Measurements from ENCODE around the gene GOLGA3. TPM values are rescaled to one million over a fixed set of nuclear protein-coding genes. Genes with fewer than 3 reads are reported as not detected.

The GOLGA3 gene
- total RNA-seq, 2 experiments from 2014 or later = 52.2 to 55.6 TPM

DNA sequence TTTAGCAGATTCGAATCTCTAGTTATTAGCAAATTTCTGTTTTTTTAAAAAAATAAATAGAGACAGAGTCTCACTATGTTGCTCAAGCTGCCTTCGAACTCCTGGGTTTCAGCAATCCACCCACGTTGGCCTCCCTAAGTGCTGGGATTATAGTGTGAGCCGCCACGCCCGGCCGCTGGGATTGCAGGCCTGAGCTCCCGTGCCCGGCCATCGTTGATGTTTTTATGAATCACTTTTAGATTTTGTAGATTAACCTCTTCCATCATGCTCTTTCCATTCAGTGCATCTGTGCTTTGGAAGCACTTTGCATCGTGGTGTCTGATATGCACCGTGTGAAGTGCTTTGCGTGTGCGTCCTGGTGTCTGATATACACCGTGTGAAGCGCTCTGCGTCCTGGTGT is 97.1 kb downstream of the GOLGA3 start:
- Mint-ChIP-seq H3K27ac (no peak overlapping the region), H3K36me3 (ENCODE audit: low read depth) (peaks cover 84% of the 10 kb centered on the region), H3K9me3 (no peaks in the 10 kb centered on the region), H3K4me3 (no peak overlapping the region), H3K27me3 (no peaks in the 10 kb centered on the region), H3K4me1 (ENCODE audit: low read depth) (no peaks in the 10 kb centered on the region)
- no peak for DNase-seq
- POLR2A ChIA-PET = interaction anchor here (0.8 to 0.9 kb wide), 3 partner anchors 10 to 76 kb away, joined by 3 to 6 read pairs (median 4); partner anchors contain the start of gene PGAM5
- no peak for ATAC-seq
- intact Hi-C loops (cut with micrococcal nuclease) = no loop called here
- CTCF ChIA-PET = interaction anchor here (0.6 kb wide), 1 partner anchor 14 kb away, joined by 3 read pairs; no protein-coding TSS in a partner anchor
- TF ChIP-seq, protein P1, sequence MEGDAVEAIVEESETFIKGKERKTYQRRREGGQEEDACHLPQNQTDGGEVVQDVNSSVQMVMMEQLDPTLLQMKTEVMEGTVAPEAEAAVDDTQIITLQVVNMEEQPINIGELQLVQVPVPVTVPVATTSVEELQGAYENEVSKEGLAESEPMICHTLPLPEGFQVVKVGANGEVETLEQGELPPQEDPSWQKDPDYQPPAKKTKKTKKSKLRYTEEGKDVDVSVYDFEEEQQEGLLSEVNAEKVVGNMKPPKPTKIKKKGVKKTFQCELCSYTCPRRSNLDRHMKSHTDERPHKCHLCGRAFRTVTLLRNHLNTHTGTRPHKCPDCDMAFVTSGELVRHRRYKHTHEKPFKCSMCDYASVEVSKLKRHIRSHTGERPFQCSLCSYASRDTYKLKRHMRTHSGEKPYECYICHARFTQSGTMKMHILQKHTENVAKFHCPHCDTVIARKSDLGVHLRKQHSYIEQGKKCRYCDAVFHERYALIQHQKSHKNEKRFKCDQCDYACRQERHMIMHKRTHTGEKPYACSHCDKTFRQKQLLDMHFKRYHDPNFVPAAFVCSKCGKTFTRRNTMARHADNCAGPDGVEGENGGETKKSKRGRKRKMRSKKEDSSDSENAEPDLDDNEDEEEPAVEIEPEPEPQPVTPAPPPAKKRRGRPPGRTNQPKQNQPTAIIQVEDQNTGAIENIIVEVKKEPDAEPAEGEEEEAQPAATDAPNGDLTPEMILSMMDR (IDR thresholded peaks at IDR 0.05) = no peak

DNA sequence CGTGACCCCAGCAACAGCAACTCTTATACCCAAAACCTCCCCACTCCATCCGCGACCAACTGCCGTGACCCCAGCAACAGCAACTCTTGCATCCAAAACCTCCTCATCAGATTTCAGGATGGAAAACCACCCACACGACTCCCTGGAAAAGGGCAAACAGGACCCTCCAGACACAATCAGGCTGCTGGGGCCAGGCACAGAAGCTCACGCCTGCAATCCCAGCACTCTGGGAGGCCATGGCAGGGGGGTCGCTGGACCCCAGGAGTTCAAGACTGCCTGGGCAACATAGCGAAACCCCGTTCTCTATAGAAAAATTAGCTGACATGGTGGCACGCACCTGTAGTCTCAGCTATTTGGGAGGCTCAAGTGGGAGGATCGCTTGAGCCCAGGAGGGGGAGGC is 98.3 kb downstream of the GOLGA3 start:
- no peaks in the 10 kb centered on the region for H3K27me3 Mint-ChIP-seq
- ATAC-seq (no peak), DNase-seq (no peak)
- H3K4me1 Mint-ChIP-seq (ENCODE audit: low read depth) = no peaks in the 10 kb centered on the region
- ChIA-PET CTCF (no interaction called here), POLR2A (interaction anchor here (1.5 kb wide), 1 partner anchor 21 kb away, joined by 5 read pairs; no protein-coding TSS in a partner anchor)
- H3K36me3 Mint-ChIP-seq (ENCODE audit: low read depth) = peaks cover 83% of the 10 kb centered on the region
- no peak overlapping the region for H3K4me3 Mint-ChIP-seq
- H3K9me3 Mint-ChIP-seq = no peaks in the 10 kb centered on the region
- TF ChIP-seq, protein P1 (IDR thresholded peaks at IDR 0.05) = no peak
- no peak overlapping the region for H3K27ac Mint-ChIP-seq
- intact Hi-C loops (cut with micrococcal nuclease) = no loop called here

DNA sequence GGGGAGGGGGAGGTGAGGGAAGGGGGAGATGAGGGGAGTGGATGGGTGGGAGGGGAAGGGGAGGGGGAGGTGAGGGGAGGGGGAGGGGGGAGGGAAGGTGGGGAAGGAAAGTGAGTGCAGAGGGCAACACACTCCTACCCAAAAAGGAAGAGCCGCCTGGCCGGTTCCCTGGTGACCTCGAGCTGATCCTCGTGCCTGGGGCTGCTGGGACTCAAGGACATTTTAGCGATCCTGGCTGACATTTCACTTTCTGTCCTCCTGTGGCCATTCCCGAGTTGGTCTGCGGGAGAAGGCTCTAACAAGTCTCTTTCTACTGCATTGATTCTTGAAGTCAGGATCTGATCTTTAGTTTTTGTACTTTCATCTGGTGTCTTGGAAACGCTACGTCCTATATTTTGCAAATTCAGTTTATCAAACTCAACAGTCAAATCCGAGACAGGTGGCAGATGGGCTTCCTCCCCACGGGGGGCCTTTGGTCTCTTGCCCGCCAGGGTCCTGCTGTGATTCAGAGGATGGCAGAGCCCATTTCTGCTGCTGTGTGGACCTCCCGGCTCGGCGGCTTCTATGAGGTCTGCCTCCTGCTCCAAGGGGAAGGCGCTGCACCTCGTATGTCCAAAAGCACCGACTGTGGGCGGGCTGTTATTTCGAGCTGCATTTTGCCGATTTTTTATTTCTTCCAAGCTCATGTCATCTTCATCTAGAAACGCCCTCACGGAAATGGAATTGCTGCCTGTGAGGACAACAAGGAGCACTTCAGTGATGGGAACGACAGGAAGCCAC is 98.9 kb downstream of the GOLGA3 start:
- Mint-ChIP-seq H3K27me3 (no peaks in the 10 kb centered on the region), H3K4me1 (ENCODE audit: low read depth) (no peaks in the 10 kb centered on the region), H3K9me3 (no peaks in the 10 kb centered on the region), H3K36me3 (ENCODE audit: low read depth) (peaks cover 81% of the 10 kb centered on the region), H3K4me3 (no peak overlapping the region), H3K27ac (no peak overlapping the region)
- intact Hi-C loops (cut with micrococcal nuclease) = no loop called here
- no peak for ATAC-seq
- CTCF ChIA-PET = no interaction called here
- no peak for DNase-seq
- TF ChIP-seq, protein P1 (IDR thresholded peaks at IDR 0.05) = no peak
- POLR2A ChIA-PET = interaction anchor here (1.3 to 1.5 kb wide), 2 partner anchors 15 to 22 kb away, joined by 3 to 5 read pairs; no protein-coding TSS in a partner anchor

GRCh38 chr12:132728502-132728901 is 100.2 kb downstream of the GOLGA3 start:
- H3K4me1 Mint-ChIP-seq (ENCODE audit: low read depth) = no peaks in the 10 kb centered on the region
- H3K9me3 Mint-ChIP-seq = no peaks in the 10 kb centered on the region
- POLR2A ChIA-PET = no interaction called here
- DNase-seq (no peak), ATAC-seq (no peak)
- no peaks in the 10 kb centered on the region for H3K27me3 Mint-ChIP-seq
- H3K36me3 Mint-ChIP-seq (ENCODE audit: low read depth) = peaks cover 77% of the 10 kb centered on the region
- H3K4me3 Mint-ChIP-seq = no peak overlapping the region
- TF ChIP-seq, protein P1 (IDR thresholded peaks at IDR 0.05) = no peak
- no peak overlapping the region for H3K27ac Mint-ChIP-seq
- CTCF ChIA-PET = interaction anchor here (1.1 kb wide), 1 partner anchor 112 kb away, joined by 3 read pairs; no protein-coding TSS in a partner anchor
- intact Hi-C loops (cut with micrococcal nuclease) = no loop called here

All from activated CD8-positive, alpha-beta T cell treated with anti-CD3 and anti-CD28 coated beads for 36 hours (primary cell).